HG02678 (cell line): Measurements from ENCODE around the gene ST3GAL5.
"Not testable (repeated sequence)": the region's sequence is repeated elsewhere in the genome, so short reads cannot be mapped to it uniquely, and the experiment has no call there.

Source experiments
- ATAC-seq: cut with Tn5 transposase; IDR thresholded peaks from one replicate; pipeline ENCODE4 v1.9.1; 2021; ENCODE audit warnings: mild to moderate bottlenecking, moderate library complexity; ENCODE audit not compliant: unreplicated experiment

ST3GAL5 gene

DNA sequence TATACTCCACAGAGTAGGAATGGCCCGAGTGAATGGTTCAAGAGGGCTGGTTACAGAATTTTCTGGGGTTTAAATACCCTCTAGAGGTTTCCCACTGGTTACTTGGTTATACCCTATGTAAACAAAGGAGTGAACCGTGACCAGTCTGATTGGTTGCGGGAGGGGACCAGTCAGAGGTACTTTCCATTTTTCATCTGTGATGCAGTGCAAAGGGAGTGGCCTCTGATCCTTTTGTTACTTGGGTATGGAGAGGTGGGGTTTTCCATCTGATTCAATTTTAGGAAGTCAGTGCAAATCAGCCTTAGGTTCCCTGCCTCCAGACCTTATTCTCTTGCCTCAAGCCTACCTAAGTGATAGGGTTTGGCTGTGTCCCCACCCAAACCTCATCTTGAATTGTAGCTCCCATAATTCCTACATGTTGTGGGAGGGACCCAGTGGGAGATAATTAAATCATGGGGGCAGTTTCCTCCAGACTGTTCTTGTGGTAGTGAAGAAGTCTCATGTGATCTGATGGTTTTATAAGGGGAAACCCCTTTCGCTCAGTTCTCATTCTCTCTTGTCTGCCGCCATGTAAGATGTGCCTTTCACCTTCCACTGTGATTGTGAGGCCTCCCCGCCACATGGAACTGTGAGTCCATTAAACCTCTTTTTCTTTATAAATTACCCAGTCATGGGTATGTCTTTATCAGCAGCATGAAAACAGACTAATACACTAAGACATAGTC, 5.9 kb upstream of the ST3GAL5 start:
- not testable (repeated sequence) for ATAC-seq

DNA sequence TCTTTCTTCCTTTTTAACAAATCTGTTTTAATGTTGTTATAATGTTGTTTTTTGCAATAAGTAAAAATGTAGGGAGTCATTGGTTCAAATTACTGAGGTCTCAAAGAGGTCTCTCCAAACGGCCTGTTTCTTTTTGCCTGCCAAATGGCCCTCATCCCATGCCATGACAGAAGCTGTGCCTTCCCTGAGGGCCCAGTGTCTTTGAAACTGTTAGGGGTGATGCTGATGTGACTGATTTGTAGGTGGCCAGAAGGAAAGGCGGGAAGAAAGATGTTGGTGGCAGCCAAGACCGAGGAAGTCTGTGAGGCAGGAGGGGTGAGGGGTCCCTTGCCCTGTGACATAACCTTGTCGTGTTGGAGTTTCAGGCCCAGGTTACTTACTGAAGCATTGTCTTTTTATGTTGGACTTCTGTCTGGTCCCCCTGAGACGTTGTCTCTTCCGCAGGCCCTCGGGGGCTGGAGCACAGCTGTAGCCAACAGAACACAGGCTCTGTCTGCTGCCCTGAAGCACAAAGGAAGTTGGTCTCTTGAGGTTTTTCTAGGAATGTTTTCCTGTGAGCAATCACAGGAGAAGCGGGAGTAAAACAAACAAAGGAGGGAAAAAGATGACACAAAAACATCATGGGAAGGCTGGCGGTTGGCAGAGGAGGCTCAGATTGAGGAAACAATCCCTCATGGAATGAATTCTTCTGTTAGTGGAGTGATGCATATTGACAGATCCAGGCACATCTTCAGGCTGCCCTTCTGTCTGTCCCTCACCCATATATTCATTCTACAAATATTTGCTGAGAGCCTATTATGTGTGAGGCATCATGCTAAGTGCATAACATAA, 4.9 kb upstream of the ST3GAL5 start:
- ATAC-seq = no peak

DNA sequence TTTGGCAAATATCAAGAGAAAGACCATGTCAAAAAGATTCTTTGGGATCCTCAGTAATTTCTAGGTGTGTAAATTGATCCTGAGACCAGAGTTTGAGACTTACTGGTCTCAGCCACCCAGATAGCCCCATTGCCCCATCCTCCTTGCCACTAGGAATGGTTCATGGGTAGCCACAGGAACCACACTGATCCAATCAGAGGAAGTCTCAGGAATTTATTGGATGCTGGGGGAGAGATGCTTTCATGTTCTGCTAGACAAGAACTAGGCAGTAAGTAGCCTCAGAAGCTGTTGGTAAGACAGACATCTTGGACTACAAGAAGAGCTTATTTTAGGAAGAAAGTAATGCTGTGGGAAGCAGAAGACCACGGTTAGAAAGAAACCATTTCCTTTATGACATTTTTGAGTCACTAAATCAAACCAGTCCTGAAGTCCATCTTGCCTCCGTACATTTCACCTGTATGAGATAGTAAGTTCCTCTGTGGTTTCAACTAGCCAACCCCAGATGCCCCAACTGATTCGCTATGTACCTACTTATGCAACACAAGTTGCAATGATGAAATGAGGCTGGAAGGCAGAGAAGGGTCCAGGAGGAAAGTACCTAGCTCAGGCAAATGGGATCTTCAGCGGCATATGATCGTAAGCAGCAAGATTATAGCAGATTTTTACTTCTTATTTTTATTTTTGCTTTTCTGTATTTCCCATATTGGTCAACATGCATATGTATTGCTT, 3.6 kb upstream of the ST3GAL5 start:
- ATAC-seq = no peak

DNA sequence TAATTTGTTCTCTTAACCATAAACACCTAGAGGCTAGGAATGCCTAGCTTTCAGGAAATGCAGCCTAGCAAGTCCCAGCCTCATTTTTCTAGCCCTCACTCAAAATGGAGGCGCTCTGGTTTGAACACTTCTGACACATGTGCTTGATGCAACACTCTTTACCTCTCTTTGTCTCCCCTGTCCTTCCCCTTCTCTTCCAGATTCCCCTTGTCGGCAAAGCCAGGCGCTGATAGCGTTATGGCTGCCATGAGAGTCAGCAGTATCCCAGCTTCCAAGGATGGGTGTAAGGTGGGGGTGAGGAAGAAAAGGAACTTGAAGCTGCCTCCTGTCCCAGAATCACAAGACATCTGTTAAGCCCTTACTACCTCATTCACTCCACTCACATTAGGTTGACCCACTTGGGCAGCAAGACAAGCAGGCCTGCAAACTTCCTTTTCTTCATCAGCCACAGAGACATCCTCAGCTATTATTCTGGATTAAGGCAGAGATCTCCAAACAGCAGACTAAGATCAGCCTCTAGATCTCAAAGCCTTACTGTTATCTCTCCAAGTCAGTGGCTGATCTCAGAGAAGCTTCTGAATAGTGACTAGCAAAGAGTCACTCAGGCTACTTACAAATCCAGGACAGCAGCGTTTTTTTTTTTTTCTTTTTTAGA, 1.9 kb upstream of the ST3GAL5 start:
- no peak for ATAC-seq

DNA sequence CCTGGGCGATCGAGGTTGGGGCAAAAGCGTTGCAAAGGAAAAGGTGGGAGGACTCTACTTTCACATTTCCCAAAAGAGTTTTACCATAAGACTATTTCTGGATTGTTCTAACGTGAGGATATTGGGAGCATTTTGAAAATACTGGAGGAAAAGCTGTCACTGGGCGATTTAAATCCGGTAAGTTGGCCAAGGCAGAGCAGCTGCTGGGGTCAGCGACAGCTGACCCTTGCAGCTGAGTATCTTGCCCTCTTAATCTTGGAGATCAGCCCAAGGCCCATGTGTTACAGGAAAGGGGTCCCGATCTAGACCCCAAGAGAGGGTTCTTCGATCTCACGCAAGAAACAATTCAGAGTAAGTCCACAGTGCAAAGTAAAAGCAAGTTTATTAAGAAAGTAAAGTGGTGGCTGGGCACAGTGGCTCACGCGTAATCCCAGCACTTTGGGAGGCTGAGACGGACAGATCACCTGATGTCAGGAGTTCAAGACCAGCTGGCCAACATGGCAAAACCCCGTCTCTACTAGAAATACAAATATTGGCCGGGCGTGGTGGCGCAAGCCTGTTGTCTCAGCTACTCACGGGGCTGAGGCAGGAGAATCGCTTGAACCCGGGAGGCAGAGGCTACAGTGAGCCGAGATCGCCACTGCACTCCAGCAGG, 964 bp upstream of the ST3GAL5 start:
- ATAC-seq = no peak

DNA sequence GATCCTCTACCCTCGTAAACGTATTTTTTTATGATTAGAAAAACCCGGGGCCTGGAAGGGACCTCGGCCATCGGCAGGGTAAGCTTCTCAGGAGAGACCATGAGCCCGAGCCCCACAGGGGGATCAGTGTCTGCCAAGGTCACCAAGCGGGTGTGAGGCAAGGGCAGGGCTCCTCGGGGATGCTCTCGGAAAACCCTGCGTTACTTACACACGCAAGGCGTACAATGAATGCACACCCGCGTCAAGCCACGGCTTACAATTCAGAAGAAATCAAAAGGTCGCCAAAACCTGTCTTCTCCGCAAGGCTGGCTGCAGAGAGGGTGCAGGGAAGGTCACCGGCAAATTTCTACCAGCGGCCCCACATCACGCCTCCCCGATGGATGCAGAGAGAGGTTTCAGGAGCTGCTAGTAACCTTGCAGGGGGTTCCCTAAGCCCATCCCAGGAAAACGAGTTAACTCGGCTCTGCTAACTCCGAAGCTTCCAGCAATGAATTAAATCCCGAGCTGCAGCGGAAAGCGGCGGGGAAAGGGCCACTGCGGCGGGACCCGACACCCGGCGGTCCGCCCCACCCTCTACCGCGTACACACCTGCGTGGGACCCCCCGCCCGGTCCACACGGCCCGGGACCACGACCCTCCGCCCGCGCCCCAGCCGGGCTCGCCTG, 638 bp downstream of the ST3GAL5 start:
- ATAC-seq = no peak

DNA sequence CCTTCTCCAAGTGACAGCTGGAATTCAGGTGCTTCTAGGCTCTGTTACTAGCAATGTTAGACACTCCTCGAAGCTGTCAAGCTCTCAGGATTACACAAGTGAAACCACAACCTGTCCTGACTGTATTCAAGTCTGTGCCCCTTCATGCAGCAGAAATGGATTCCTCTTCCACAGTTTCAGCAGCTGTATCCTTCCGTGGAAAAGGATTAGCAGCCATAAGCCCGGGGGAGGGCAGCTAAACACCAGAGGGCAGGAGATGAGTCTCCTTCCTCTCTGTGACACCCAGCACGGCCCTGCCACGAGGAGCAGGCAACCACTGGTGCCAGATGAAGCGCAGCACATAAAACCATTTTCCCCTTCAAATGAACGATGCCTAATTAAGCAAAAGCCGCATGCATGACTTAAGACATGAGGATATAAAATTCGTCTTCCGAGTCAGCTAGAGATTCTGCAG, 1.2 kb downstream of the ST3GAL5 start:
- no peak for ATAC-seq

DNA sequence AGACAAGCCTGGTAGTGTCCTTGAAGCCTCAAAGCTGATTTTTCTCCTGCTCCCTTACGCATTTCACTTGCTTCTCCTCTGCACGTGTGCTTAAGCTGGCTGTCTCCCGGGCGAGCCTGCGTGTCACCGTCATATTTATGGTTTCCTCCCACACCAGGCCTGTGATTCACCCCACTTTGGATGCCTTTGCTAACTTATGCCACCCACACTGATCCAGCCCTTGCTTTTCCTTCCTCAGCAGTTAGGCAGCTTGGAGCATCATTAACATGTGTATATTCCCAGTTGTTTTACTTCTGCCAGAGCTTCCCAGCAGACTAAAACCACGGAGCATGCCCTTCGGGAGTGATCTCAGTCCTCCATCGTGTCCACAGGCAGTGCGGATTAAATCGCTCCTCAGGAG, 2.2 kb downstream of the ST3GAL5 start:
- ATAC-seq = no peak

DNA sequence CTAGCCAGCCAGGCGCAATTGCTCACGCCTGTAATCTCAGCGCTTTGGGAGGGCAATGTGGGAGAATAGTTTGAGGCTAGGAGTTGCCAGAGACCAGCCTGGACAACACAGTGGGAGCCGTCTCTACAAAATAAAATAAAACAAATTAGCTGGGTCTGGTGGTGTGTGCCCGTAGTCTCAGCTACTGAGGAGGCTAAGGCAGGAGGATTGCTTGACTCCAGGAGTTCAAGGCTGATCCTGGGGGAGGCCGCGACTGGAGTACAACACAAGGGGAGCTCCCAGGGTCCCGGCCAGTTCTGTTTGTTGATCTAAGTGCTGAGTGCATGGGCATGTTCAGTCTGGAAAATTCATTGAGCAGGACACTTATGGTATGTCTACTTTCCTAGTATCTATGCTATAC, 2.6 kb downstream of the ST3GAL5 start:
- ATAC-seq = no peak

DNA sequence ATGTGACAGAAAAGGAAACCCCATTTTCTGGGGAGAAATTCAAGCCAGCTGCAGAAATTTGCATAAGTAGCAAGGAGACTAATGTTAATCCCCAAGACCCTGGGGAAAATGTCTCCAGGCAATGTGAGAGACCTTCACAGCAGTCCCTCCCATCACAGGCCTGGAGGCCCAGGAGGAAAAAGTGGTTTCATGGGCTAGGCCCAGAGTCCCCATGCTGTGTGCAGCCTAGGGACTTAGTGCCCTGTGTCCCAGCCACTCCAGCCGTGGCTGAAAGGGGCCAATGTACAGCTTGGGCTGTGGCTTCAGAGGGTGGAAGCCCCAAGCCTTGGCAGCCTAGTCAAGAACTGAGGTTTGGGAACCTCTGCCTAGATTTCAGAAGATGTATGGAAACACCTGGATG, 7.0 kb downstream of the ST3GAL5 start:
- ATAC-seq = not testable (repeated sequence)

DNA sequence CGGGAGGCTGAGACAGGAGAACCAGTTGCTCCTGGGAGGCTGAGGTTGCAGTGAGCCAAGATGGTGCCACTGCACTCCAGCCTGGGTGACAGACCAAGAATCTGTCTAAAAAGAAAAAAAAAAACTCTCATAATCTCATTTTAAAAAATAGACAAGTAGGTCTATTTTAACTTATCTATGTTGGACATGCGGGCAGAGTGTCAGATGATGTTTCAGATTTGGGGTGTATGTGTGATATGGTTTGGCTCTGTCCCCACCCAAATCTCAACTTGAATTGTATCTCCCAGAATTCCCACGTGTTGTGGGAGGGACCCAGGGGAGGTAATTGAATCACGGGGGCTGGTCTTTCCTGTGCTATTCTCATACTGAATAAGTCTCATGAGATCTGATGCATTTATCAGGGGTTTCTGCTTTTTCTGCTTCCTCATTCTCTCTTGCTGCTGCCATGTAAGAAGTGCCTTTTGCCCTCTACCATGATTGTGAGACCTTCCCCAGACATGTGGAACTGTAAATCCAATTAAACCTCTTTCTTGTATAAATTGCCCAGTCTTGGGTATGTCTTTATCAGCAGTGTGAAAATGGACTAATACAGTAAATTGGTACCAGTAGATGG, 8.0 kb downstream of the ST3GAL5 start:
- ATAC-seq = not testable (repeated sequence)

DNA sequence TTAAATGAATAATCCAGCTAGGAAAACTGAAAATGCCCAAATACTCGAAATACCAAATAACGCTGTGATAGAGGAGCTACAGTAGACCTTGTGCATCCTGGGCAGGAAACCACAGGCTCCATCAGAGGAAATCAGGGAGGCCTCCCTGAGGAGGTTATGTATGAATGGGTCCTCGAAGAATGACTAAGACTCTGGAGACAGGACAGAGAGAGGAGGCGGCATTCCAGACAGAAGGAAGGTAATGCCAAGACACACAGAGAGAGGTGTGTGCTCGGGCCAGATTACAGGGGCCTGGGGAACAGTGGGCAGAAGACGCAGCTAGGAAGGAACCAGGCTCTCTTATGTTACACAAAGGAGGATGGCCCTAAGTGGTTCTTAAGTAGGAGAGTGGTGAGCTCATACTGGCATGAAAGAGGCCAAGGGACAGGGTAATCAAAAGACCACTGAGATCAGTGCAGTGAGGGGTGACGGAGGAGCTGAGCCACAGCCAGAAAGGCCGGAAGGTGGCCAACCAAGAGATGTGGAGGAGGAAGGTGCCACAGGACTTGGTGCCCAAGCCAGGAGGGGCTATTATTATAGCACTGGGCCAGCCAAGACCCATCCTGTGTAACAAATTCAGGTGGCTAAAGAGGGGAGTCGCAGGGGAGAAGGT, 9.9 kb downstream of the ST3GAL5 start:
- ATAC-seq = no peak

DNA sequence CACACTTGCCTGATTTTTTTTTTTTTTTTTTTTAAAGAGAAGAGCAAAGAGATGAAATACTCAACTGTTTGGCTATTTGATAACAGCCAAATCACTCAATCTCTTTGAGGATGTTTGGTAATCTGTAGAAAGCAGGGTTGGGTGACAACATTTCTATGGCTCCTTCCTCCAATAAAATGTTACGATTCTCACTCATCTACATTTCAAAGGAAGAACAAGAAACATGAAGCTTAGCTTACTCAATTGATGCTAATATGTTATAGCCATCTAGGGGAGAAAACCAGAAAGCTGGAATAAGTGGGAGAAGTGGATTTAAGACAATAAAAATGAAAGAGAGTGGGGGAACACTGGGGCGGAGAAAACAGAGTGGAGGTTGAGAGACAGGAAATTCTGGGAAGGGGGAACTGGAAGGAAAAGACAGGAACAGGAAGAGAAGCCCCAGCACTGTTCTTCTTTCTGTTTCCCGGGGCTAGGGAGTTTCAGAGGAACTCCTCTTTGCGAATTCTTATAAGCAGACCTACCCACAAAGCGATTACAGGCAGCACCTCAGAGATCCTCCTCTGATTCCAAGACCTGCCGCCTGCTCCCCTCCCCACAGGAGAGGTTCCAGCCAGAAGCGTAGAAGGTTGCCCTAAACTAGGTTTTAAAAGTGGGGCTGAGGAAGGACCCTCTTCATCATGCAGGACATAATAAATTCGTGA, 13.3 kb downstream of the ST3GAL5 start:
- ATAC-seq = no peak

DNA sequence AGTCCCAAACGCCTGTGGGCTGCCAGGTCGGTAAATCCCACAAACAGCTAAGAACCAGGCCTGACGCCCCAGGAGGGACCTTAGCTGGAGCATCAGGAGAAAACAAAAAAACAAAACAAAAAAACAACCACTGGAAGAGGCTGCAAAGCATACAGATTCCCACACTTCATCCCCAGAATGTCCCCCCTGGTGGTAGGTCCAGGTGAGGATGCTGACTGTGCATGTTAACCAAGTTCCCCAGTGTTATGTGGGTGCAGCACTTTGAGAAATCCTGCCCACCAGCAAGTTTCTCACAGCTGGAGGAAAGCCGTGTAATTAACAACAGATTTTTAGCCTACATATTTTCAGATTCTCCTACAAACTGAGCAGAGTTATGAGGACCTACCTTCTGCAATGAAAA, 15.1 kb downstream of the ST3GAL5 start:
- no peak for ATAC-seq

DNA sequence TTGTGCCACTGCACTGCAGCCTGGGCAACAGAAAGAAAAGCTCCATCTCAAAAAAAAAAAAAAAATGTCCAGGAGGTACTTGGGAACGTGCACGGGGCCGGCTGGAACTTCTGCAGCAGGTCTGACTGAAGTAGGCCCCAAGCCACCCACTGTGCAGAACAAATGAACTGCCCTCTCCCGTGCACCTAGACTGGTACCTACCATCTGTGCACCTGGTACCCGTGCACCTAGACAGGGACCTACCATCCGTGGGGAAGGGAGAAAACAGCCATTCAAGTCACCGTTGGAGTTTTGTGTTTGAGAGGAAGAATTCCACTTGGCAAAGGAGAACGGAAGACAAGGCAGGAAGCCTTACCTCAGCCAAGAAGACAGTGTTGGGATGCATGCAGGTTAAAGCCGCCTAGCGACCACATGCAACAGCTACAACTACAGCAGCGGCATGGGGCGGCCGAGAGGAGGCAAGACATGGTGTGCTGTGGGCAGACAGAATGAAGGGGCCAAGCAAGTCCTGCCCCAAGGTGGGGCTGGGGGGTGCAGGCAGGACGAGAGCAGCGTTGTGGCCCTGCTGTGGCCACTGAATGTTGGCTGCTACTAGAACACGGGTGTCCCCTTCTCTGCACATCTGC, 16.1 kb downstream of the ST3GAL5 start:
- no peak for ATAC-seq

DNA sequence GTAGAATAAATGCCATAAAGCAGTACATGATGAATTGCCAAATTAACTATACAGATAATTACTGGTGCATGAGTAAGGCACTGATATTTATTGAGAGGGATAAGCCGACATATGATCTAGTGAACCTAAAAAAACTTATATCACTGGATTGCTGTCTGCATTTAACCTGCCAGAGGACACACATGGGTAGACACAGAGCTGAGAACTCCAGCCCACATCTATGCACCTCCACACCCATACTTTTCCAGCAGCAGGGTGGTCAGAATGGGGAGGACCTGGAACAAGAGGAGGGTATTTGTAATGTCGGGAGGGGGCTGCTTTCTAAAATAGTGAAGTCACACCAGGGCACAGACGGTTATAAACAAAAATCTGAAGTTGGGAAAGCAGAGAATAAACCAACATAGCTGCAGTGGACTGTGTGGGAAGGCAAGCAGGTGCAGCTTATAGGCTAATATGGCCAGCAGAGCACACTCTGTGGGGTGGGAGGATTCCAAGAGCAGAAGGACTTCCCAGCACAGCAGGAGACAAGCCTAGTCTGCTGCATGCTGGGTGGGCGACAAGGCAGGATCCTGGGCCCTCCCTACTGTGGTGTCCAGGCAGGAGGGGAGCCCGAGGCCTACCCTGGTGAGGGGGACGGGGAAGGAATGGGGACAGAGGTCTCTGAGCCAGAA, 17.2 kb downstream of the ST3GAL5 start:
- no peak for ATAC-seq

DNA sequence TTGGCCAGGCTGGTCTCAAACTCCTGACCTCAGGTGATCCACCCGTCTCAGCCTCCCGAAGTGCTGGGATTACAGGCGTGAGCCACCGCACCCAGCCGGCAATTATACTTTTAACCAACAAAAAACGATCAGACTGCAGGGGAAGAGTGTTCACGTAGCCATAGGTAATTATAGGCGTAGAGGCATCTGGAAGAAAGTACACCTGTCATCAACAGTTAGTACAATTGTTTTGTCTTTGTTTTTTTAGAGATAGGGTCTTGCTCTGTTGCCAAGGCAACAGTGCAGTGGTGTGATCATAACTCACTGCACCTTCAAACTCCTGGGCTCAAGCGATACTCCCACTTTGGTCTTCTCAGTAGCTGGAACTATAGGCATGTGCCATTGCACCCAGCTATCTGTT, 20.0 kb downstream of the ST3GAL5 start:
- no peak for ATAC-seq
